ENCODE measurements around the gene JUND.

DNA sequence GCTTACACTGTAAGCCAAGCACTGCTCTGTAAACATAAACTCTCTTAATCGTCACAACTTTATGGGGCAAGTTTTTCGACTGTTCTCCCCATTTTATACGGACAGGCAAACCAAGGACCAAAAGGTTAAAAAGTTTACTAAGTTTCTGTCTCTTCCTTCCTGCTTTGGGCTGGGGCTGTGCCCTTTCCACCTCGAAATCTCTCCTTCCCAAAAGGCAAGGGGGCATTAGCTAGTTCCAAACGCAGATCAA lies 2.2 kb downstream of the JUND start:
- TF ChIP-seq POLR2A (IDR thresholded peaks at IDR 0.05) (no peak), POLR2AphosphoS5 (IDR thresholded peaks at IDR 0.05; ENCODE audit: insufficient read depth in 1 of 2, low read depth in 1 of 2) (no peak)
- TF ChIP-seq, protein P1, sequence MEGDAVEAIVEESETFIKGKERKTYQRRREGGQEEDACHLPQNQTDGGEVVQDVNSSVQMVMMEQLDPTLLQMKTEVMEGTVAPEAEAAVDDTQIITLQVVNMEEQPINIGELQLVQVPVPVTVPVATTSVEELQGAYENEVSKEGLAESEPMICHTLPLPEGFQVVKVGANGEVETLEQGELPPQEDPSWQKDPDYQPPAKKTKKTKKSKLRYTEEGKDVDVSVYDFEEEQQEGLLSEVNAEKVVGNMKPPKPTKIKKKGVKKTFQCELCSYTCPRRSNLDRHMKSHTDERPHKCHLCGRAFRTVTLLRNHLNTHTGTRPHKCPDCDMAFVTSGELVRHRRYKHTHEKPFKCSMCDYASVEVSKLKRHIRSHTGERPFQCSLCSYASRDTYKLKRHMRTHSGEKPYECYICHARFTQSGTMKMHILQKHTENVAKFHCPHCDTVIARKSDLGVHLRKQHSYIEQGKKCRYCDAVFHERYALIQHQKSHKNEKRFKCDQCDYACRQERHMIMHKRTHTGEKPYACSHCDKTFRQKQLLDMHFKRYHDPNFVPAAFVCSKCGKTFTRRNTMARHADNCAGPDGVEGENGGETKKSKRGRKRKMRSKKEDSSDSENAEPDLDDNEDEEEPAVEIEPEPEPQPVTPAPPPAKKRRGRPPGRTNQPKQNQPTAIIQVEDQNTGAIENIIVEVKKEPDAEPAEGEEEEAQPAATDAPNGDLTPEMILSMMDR (IDR thresholded peaks at IDR 0.05) = no peak
